ENCODE data around the gene NRCAM. TPM values are rescaled to one million over a fixed set of nuclear protein-coding genes. Genes with fewer than 3 reads are reported as not detected.
"Not testable (repeated sequence)": the region's sequence is repeated elsewhere in the genome, so short reads cannot be mapped to it uniquely, and the experiment has no call there.

NRCAM gene
- total and polyA plus RNA-seq, 2 of the 13 experiments (the other 11 are each of a cell fraction or from before 2014, with no cell fraction given) = 0.31 to 0.33 TPM

DNA sequence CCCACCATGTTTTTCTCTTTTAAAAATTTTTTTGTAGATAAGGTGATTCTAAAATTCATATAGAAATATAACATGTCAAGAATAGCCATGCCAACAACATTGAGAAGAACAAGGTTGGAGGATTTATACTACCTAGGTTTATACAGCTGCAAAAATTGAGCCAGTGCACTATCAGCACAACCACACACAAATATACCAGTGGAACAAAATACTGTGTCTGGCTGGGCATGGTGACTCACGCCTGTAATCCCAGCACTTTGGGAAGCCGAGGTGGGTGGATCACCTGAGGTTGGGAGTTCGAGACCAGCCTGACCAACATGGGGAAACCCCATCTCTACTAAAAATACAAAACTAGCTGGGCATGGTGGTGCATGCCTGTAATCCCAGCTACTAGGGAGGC, 48.3 kb upstream of the NRCAM start:
- BruUV-seq (replicated peaks); H3K79me2 ChIP-seq (ENCODE audit: insufficient read depth, low read length); FAIRE-seq; CTCF ChIA-PET (ENCODE audit: low intra/inter-chr PET ratio, low total read pairs); H3K27ac ChIP-seq (ENCODE audit: extremely low read length, insufficient read depth, low read length); ATAC-seq; H3K4me3 ChIP-seq (replicated peaks in 1 of 3; ENCODE audit: insufficient read depth in 1 of 3, low read depth in 2 of 3, low read length in 3 of 3); H3K9me3 ChIP-seq (ENCODE audit: low read length); POLR2A ChIA-PET; H3K36me3 ChIP-seq (replicated peaks in 1 of 2; ENCODE audit: control insufficient read depth in 1 of 2, insufficient read depth in 2 of 2, low read length in 2 of 2); H4K20me1 ChIP-seq (ENCODE audit: insufficient read depth, low read length); H3K27me3 ChIP-seq (ENCODE audit: control insufficient read depth in 1 of 2, insufficient read depth in 2 of 2, low read length in 2 of 2); H2AFZ ChIP-seq (ENCODE audit: low read length); H3K4me2 ChIP-seq (ENCODE audit: low read depth, low read length); in situ Hi-C loops (cut with HindIII; ENCODE audit: extremely low pct_ligation_motif_present, low pct_unique_long_range_greater_than_20kb); H3K9ac ChIP-seq (ENCODE audit: insufficient read depth, low read depth, low read length); DNase-seq (ENCODE audit: low spot score); intact Hi-C loops (cut with micrococcal nuclease; ENCODE audit: unreplicated experiment); H3K4me1 ChIP-seq (ENCODE audit: insufficient read depth, low read length): not testable (repeated sequence)
- 100% methylated on average over 3 of the region's 3 CpGs for WGBS (ENCODE audit: low lambda C conversion rate)

DNA sequence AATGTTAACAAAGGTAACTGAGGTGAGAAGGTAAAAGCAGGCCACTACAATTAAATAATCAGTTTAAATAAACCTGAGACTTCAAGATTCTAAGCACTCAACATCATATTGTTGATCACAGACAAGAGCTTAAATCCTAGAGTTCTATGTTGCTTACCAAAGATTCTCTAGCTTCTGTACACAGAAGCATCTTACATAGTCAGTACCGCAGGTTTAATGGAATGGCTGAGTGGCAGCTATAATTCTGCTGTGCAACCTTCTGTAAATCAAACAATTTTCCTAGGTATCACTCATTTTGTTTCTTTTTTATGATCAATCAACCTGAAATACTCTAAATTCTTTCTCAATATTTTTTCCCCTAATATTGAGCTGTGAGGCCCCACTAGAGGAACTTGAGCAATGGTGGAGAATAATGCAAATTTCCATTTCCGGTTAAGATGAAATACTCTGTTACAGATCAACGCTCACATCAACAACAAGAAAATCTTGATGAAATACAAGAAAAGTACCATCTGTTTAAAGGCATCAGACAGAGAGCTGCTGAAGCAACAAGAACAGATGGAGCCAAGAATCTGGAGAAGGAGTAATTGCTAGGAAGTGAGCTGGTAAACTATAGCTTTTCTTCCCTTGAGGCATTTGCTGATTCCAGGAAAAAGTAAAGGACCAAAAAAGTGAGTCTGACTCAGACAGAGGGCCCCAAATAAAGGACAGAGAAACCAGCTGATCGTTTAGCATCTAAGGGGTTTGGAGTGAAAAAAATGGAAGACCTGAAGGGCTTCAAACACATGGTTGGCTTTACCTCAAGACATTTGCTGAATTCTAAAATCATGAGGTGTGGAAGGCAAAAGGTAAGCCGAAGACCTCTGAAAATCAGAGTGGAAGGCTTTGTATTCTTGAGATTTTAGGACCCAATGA, 47.1 kb upstream of the NRCAM start:
- ChIA-PET CTCF (ENCODE audit: low intra/inter-chr PET ratio, low total read pairs) (no interaction called here), POLR2A (no interaction called here)
- TF ChIP-seq, protein P1, sequence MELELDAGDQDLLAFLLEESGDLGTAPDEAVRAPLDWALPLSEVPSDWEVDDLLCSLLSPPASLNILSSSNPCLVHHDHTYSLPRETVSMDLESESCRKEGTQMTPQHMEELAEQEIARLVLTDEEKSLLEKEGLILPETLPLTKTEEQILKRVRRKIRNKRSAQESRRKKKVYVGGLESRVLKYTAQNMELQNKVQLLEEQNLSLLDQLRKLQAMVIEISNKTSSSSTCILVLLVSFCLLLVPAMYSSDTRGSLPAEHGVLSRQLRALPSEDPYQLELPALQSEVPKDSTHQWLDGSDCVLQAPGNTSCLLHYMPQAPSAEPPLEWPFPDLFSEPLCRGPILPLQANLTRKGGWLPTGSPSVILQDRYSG (CRISPR knock-in tag; IDR thresholded peaks at IDR 0.05) = no peak
- no peak overlapping the region for H3K27ac ChIP-seq (ENCODE audit: extremely low read length, insufficient read depth, low read length)
- intact Hi-C loops (cut with micrococcal nuclease; ENCODE audit: unreplicated experiment) = no loop called here
- WGBS (ENCODE audit: low lambda C conversion rate) = 91% methylated on average over 5 of the region's 5 CpGs
- H3K9me3 ChIP-seq (ENCODE audit: low read length) = no peaks in the 10 kb centered on the region
- H2AFZ ChIP-seq (ENCODE audit: low read length) = no peak overlapping the region
- H3K36me3 ChIP-seq (replicated peaks in 1 of 2; ENCODE audit: control insufficient read depth in 1 of 2, insufficient read depth in 2 of 2, low read length in 2 of 2) = no peaks in the 10 kb centered on the region; a peak in 3 of 5 replicates
- in situ Hi-C loops (cut with HindIII; ENCODE audit: extremely low pct_ligation_motif_present, low pct_unique_long_range_greater_than_20kb) = no loop called here
- DNase-seq (ENCODE audit: low spot score) (no peak), ATAC-seq (no peak), FAIRE-seq (no peak)
- H4K20me1 ChIP-seq (ENCODE audit: insufficient read depth, low read length) = no peaks in the 10 kb centered on the region
- no TSS peak for BruUV-seq (replicated peaks)
- H3K4me3 ChIP-seq (replicated peaks in 1 of 3; ENCODE audit: insufficient read depth in 1 of 3, low read depth in 2 of 3, low read length in 3 of 3) = no peak overlapping the region
- no peak overlapping the region for H3K9ac ChIP-seq (ENCODE audit: insufficient read depth, low read depth, low read length)
- no peak overlapping the region for H3K4me2 ChIP-seq (ENCODE audit: low read depth, low read length)
- no peaks in the 10 kb centered on the region for H3K27me3 ChIP-seq (ENCODE audit: control insufficient read depth in 1 of 2, insufficient read depth in 2 of 2, low read length in 2 of 2)
- H3K79me2 ChIP-seq (ENCODE audit: insufficient read depth, low read length) = no peaks in the 10 kb centered on the region
- no peaks in the 10 kb centered on the region for H3K4me1 ChIP-seq (ENCODE audit: insufficient read depth, low read length)

Measured in HepG2 (cell line).